IPS DF 4.7 (cell line): Measurements from ENCODE around the gene LCE4A.
"Not testable (repeated sequence)": the region's sequence is repeated elsewhere in the genome, so short reads cannot be mapped to it uniquely, and the experiment has no call there.

ENCODE experiments used
- DNase-seq: peaks from one replicate; pipeline ENCODE4 v3.0.0-alpha.2; 2013; ENCODE audit warnings: low spot score; ENCODE audit errors: extremely low read depth

The LCE4A gene, protein sequence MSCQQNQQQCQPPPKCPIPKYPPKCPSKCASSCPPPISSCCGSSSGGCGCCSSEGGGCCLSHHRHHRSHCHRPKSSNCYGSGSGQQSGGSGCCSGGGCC

DNA sequence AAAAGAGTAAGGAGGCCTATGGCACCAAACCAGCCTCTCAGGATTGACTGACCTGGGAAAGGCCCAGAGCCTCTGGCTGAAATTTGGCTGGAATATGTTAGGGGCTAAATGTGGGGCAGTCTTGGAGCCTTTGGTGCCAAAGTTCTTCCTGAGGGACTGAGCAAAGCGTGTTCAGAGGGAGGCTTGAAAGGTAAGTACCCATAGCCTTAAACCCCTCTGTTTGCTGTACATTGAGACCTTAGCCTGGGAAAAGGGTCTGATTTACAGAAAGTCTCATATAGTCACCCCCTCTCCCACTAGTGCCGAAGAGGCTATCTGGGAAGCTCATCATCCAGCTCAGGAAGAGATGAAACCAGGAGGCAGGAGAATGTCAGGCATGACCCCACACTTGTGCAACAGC lies at the start of gene LCE4A:
Gene LCE4A, plus strand, starts transcription at position 301 of the 400 bp plus-strand sequence. CDS start 916 bp downstream, outside the sequence.
- DNase-seq: no peak

DNA sequence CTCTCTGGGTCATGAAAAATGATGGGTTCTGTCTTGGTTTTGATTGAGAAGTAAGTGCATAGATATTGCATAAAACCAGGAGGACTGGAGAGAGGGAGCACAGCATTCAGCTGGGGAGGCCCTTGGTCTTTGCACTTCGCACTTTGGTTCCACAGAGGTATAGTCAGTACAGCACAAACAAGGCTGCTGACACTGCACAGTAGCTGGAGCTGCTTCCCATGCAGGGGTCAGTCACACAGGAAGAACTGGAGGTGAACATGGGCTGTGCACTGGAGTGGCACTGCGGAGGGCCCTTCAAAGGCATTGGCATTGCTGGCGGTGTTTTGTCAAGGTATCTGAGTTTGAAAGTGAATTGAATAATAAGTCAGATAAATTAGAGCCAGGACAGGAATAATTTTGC lies 49.3 kb upstream of the LCE4A start:
- no peak for DNase-seq

DNA sequence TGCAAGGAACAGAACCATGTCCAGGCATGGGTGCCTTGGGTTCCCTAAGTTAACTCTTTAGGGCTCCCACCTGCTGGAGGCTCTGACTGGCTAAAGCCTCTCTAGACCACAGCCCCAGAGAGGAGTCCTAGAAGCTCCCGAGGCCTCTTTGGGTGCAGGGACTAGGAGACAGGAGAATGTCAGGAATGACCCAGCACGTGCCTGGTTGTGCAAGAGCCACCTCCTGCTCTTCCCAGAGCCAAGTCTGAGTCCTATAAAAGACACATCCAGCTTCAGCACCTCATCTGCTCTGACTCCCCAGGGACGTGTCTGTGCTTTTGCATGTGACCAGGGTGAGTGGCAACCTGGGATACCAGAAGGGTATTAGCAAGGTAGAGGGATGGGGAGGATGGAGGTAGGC lies 44.9 kb upstream of the LCE4A start, which contains the start of gene LCE2D:
Gene LCE2D, plus strand, starts transcription at position 283 of the 400 bp plus-strand sequence. CDS start 726 bp downstream, outside the sequence.
- DNase-seq: no peak

DNA sequence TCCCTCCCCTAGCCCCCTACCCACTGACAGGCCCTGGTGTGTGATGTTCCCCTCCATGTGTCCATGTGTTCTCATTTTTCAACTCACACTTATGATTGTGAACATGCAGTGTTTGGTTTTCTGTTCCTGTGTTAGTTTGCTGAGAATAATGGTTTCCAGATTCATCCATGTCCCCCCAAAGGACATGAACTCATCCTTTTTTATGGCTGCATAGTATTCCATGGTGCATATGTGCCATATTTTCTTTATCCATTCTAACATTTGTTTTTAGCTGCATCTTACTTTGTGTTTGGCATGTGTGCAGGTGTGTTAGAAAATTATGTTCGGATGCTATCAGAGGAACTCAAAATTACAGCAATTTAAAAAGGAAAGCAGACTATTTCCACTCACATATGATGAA lies 41.8 kb upstream of the LCE4A start:
- not testable (repeated sequence) for DNase-seq

DNA sequence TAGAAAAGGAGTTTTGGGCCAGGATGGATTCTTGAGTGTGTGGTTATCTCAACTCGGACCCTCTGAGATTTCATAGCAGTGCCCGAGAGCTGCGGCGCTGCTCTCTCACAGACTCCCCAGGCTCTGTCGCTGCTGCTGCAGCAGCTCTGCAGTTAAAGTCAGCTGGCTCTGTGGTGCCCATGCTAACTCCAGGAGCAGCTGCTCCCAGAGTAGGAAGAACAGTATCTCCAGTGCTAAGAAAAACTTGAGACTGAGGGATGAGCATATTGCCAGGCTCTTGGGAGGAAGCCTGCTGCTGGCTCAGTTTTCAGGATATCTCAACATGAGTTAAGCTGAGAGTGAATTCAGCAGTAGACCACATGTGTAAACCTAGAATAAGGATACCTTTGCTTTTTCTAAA lies 40.3 kb upstream of the LCE4A start:
- no peak for DNase-seq

DNA sequence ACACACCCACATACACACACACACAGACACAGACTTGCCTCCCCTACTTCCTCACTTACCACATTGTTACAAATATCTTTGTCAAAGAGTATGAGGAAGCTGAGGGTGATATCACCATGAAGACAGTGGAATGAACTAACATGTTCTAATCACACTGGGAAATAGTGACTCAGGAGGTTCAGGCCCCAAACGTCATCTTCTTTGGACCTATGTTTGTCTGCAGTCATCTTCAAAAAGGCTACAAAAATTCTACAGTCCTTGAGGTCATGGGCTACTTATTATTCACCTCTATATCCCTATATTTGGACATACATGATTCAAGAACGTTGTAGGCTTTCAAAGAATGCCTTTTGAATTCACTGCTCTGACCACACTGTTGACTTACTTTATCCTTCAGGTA lies 34.9 kb upstream of the LCE4A start:
- no peak for DNase-seq

DNA sequence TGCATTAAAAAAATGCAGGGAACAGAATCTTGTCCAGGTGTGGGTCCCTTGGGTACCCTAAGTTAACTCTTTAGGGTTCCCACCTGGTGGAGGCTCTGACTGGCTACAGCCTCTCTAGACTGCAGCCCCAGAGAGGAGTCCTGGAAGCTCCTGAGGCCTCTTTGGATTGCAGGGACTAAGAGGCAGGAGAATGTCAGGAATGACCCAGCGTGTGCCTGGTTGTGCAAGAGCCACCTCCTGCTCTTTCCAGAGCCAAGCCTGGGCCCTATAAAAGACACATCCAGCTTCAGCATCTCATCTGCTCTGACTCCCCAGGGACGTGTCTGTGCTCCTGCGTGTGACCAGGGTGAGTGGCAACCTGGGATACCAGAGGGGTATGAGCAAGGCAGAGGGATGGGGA lies 33.0 kb upstream of the LCE4A start, which contains the start of gene LCE2C:
Gene LCE2C, plus strand, starts transcription at position 297 of the 400 bp plus-strand sequence. CDS start 737 bp downstream, outside the sequence.
- not testable (repeated sequence) for DNase-seq

DNA sequence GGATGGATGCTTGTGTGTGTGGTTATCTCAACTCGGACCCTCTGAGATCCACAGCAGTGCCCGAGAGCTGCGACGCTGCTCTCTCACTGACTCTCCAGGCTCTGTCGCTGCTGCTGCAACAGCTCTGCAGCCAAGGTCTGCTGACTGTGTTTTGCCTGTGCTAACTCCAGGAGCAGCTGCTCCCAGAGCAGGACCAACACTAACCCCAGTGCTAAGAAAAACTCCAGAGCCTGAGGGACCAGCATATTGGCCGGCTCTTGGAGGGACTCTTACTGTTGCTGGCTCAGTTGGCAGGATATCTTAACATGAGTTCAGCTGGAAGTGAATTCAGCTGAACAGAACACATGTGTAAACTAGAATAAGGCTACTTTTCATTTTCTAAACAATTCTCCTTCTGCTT lies 28.5 kb upstream of the LCE4A start:
- DNase-seq: no peak

DNA sequence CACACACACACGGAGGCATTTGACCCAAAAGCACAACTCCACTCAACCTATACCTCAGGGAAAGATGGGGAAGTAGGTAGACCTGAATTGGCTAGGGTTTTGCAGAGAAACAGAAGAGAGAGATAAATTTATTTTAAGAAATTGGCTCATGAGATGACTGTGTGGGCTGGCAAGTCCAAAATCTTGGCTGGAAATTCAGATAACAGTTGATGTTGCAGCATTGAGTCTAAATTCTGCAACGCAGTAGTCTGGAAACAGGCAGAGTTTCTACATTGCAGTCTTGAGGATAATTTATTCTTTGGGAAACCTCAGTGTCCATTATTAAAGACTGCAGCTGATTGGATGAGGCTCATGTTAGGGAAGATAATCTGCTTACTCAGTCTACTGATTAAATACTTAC lies 26.3 kb upstream of the LCE4A start:
- DNase-seq: no peak

DNA sequence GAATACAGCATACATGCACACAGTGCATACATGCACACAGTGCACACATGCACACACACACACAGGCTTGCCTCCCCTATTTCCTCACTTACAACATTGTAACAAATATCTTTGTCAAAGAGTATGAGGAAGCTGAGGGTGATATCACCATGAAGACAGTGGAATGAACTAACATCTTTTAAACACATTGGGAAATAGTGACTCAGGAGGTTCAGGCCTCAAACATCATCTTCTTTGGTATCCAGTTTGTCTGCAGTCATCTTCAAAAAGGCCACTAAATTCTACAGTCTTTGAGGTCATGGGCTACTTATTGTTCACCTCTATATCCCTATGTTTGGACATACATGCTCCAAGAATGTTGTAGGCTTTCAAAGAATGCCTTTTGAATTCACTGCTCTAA lies 24.1 kb upstream of the LCE4A start:
- DNase-seq: no peak

DNA sequence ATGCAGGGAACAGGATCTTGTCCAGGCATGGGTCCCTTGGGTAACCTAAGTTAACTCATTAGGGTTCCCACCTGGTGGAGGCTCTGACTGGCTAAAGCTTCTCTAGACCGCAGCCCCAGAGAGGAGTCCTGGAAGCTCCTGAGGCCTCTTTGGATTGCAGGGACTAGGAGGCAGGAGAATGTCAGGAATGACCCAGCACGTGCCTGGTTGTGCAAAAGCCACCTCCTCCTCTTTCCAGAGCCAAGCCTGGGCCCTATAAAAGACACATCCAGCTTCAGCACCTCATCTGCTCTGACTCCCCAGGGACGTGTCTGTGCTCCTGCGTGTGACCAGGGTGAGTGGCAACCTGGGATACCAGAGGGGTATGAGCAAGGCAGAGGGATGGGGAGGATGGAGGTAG lies 22.1 kb upstream of the LCE4A start, which contains the start of gene LCE2B:
Gene LCE2B, plus strand, starts transcription at position 301 of the 400 bp plus-strand sequence. CDS start 721 bp downstream, outside the sequence.
- not testable (repeated sequence) for DNase-seq

DNA sequence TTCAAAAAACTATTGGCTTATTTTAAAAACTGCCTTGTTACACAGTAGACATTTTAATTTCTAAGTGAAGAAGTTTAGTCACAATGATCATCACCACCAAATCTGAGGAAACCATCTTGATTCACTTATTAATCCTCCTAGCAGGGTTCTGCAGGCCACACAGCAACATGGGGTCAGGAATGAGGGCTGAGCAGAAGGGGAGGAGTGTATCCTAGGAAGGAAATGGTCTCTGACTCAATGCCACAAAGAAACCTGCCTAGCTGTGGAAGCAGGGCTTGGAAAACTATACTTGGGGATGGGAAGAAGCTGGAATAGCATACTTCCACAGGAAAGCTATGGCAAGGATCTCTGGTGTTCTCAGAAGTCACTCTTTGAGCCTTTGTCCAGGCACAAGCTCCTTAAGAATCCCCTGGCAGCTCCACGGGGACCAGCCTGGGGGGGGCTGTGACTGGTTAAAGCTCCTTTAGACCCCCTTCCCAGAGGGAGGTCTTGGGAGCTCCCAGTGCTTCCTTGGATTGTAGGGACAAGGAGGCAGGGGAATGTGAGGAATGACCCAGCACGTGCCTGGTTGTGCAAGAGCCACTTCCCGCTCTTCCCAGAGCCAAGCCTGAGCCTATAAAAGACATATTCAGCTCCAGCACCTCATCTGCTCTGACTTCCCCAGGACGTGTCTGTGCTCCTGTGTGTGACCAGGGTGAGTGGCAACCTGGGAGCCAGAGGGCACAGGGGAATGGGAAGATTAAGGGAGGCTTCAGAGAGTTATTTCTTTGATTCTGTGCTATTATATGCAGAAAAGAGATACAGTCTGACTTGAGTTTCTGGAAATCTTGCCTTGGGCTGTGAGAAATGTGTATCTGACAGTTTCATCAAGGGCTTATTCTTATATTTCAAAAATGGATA lies 10.0 kb upstream of the LCE4A start, which contains the start of gene LCE2A:
Gene LCE2A, plus strand, starts transcription at position 645 of the 900 bp plus-strand sequence. CDS start 557 bp downstream, outside the sequence.
- no peak for DNase-seq

DNA sequence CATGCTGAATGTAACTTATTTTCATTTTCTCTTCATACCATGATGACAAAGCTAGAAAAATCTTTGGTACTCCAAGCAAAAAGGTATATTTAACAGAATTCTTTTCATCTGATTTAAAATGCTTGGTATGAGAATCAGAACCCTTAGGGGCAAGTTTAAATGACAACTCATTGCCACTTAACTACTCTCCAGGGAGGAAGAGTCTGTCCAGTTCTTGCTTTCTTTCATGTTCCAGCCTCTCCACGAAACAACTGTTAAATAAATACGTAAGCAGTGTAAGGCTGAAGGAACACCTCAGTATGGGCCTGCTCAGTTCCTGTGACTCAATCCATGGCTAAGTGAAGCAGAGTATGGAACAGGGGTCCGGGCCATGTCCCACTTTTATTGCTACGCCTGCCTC lies 8.2 kb upstream of the LCE4A start:
- DNase-seq: no peak

DNA sequence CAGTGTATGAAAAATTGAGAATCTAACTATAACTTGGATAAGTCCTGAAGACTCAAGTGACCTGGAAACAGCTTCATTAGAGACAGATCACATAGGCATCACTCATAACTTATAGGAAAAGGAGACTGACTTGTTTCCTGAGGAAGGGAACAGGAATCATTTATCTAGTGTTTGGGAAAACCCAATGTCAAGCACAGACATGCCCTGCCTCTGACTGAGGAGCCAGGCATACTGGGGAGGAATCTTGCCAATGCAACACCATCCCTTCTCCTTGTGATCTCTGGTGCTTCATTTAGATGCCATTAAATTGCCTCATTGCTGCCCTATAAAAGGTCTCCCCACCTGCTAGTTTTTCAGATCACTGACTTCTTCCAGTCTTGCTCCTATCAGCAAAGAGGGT lies 10.3 kb downstream of the LCE4A start:
- DNase-seq: no peak

DNA sequence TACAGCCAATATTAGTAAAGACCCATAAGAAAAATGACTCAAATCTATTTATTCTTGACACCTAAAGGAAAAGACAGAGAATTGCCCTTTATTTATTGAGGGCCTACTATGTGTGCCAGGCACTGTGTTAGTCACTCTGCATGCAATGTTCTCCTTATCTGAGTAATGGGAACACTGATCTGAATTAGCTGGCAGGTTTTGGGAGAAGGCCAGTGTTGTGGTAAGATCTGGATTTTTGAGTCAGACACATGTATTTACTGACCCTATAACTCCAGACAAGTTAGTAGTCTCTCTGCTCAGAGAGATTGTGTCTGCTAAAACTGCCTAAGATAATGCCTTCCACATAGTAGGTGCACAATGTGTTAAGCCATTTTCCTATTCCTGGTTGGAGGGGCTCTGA lies 17.3 kb downstream of the LCE4A start:
- no peak for DNase-seq

DNA sequence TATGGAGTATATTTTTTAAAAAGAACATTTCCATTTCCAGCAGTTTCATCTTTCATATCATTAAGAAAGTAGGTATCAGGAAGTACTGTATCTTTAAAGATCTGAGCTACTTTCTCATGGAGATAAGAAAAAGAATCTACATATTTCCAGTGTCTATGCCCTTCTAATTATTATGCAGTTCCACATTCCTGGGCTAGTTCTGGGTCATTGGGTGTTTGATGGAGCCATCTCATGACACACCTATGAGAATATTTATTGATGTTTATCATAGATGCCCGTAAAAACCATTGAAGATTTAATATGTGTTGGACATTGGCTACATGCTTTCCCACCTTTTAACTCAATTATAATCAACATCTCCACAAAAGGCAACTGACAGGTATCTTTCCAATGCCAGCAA lies 21.0 kb downstream of the LCE4A start:
- no peak for DNase-seq

DNA sequence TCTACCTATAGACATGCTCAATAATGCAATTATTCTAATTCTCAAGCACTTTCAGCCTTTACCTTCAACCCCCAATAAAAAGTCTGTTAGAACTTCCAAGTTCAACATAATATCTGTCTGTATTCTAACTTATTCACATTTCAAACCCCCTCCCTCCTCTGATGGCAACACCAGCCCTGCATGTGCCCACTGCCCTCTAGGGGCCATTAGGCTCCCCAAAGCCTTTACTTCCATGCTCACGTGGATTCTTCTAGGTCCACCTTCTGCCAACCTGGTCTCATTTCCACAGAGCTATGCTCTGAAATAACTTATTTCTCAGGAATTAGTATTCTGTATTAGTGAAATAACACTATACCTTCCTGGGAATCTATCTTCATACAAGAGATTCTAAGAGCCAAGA lies 27.7 kb downstream of the LCE4A start:
- DNase-seq: no peak

DNA sequence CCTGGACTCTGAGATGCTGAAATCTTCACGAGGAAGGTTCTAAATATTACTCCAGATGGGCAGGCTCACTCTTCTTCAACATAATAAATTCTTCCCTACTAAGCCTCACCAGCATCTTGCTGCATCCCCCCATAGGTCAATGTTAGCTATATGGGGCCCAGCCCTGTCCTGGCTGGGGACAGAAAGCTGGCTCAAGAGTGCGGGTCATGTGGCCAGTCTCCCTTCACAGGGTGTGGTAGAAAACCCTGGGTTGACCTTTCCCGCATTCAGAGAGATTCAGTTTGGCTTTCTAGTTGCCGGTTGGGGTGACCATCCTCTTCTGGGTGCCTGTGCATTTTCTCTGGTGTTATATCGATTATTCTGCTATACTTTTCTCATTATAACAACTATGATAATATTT lies 30.0 kb downstream of the LCE4A start:
- DNase-seq: no peak

DNA sequence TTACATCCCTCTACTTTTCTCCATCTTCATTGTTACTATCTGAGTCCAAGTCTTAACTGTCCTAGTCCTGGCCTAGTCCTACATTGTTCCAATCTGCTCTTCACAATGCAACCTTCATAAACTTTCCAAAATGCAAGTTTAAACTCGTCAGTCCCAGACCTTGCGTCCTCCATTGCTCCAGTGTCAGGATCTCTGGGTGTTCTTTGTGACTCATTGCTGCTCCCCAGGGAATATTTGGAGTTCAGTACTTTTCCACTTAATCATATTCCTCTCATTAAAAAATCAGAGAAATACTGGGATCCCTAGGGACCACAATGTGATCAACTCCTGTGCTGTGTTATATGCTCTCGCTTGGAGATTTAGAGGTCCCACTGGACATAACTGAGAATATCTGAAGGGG lies 31.9 kb downstream of the LCE4A start:
- no peak for DNase-seq

DNA sequence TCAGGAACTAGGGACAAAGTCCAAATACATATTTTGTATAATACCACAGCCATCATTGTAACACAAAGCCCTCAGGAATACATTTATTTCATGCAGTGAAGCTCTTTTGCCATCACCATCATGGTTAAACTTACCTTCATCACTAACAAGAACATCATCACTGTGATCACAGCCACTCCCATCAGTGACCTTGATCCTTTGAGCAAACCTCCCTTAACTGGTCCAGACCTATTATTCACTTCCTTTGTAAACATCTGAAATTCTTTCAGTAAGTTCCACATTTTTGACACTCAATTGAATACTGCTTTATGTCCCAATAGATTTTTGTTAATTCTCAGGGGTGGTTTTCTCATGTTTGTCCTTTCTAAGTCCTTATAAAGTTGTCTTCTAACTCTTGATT lies 33.7 kb downstream of the LCE4A start:
- no peak for DNase-seq

DNA sequence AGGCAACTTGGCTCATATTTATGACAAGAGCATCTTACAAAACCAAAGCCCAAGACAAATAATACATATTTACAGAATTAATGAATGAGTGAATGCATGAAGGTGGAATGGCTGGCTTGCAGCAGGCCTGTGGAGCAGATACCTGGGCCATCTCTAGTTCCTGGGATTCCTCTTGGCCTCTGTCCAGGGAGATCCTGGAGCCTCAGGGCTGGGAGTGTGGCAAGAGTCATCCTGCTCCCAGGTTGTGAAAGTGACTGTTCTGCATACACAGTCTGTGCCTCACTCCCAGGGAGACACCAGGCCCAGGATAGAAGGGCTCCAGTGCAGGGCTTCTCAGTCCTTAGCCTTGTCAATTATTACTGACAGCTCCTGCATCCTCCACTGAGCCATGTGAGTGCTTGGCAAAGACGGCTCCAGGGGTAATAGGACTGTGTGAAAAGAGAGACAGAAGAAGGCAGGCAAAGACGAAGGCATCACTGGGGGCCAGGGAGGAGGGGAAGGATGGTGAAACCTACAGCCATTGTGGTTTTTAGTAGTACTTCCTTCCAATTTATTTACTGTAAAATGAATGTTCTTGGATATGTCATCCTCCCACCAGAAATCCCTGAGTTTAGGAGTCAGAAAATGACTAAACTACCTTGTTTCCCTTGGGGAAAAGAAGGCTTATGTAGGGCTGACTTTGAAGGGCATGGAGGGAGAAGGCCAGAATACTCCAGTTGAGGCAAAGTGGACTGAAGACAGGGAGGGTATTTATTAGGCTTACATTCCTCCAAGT lies 35.6 kb downstream of the LCE4A start:
- no peak for DNase-seq

DNA sequence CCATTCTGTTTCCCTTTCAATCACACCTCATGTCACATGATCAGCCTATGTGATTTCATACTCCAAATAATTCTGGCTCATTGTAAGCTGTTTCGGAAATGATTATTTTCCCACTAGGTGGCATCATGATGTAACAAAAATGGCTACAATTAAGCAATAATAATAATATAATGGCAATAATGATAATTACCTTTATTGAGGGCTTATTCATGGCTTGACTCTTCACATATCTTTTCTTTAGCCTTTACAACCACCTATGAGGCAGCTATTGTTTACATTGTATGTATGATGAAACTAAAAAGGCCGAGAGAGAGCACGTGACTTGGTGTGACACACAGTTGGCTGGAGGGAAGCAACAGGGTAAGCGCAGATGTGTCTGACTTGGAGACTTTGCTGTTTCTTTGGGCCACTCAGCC lies 37.3 kb downstream of the LCE4A start:
- no peak for DNase-seq
